Ishikawa (cell line): Measurements from ENCODE around the gene NPBWR2.

Source experiments
- CREB1 ChIP-seq: IDR thresholded peaks from 2 replicates; pipeline ENCODE4 v1.6.1; 2012; ENCODE audit warnings: low read depth
- EP300 ChIP-seq: IDR thresholded peaks from 2 replicates; pipeline ENCODE4 v1.6.1; 2012; ENCODE audit warnings: borderline replicate concordance
- TAF1 ChIP-seq: IDR thresholded peaks from 2 replicates; pipeline ENCODE4 v1.6.1; 2012; ENCODE audit warnings: low read depth, mild to moderate bottlenecking
- TEAD4 ChIP-seq: IDR thresholded peaks from 2 replicates; pipeline ENCODE4 v1.6.1; 2012

GRCh38 chr20:64067733-64068307 is 39.5 kb downstream of the NPBWR2 start:
- TF ChIP-seq TAF1 (no peak), TEAD4 (no peak), EP300 (no peak), CREB1 (no peak)
